ENCODE measurements around the gene UPF1. TPM values are rescaled to one million over a fixed set of nuclear protein-coding genes. Genes with fewer than 3 reads are reported as not detected.

Gene UPF1
- total RNA-seq, 2 donors from 2014 or later: 38.9 to 59.0 TPM

DNA sequence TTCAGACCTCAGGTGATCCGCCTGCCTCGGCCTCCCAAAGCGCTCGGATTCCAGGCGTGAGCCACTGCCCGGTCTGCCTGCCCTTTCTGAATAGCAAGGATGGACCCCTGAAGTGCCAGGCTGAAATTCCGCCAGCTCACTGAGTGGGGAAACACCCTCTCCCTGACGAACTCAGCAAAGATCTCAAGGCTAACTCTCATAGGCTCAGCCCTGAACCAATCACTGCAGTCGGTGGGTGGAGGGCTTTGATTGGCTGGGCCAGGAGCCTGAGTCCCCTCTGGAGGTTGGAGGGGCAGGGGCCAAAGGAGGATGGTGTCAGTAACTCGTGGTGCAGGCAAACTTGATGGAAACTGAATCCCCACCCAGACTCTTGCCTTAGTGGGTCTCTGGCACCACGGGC is 29.4 kb upstream of the UPF1 start:
- no peak overlapping the region for H3K27ac ChIP-seq
- intact Hi-C loops (cut with DNase I): no loop called here
- TF ChIP-seq, protein P1, sequence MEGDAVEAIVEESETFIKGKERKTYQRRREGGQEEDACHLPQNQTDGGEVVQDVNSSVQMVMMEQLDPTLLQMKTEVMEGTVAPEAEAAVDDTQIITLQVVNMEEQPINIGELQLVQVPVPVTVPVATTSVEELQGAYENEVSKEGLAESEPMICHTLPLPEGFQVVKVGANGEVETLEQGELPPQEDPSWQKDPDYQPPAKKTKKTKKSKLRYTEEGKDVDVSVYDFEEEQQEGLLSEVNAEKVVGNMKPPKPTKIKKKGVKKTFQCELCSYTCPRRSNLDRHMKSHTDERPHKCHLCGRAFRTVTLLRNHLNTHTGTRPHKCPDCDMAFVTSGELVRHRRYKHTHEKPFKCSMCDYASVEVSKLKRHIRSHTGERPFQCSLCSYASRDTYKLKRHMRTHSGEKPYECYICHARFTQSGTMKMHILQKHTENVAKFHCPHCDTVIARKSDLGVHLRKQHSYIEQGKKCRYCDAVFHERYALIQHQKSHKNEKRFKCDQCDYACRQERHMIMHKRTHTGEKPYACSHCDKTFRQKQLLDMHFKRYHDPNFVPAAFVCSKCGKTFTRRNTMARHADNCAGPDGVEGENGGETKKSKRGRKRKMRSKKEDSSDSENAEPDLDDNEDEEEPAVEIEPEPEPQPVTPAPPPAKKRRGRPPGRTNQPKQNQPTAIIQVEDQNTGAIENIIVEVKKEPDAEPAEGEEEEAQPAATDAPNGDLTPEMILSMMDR (IDR thresholded peaks at IDR 0.05): no peak
- TF ChIP-seq POLR2A (IDR thresholded peaks at IDR 0.05): no peak
- no peaks in the 10 kb centered on the region for H3K27me3 ChIP-seq
- WGBS, 2 donors: 70 to 78% methylated on average over 9 to 11 of the region's 11 CpGs
- H3K4me3 ChIP-seq: no peak overlapping the region
- ATAC-seq (no peak), DNase-seq (no peak)
- H3K4me1 ChIP-seq: no peaks in the 10 kb centered on the region
- no peaks in the 10 kb centered on the region for H3K9me3 ChIP-seq
- no peaks in the 10 kb centered on the region for H3K36me3 ChIP-seq (replicated peaks in 1 of 2; ENCODE audit: insufficient read depth in 1 of 2, low read depth in 2 of 2)

- H3K4me3 ChIP-seq: no peak overlapping the region
- no peak for DNase-seq
- no peak for TF ChIP-seq POLR2A (IDR thresholded peaks at IDR 0.05)
- TF ChIP-seq, protein P1 (IDR thresholded peaks at IDR 0.05): no peak
- no peaks in the 10 kb centered on the region for H3K9me3 ChIP-seq
- H3K27ac ChIP-seq: no peak overlapping the region
- H3K27me3 ChIP-seq: no peaks in the 10 kb centered on the region
- intact Hi-C loops (cut with DNase I): no loop called here
- 91% methylated on average over 5 of the region's 5 CpGs for WGBS, 2 donors
- no peak for ATAC-seq
- no peaks in the 10 kb centered on the region for H3K4me1 ChIP-seq
- H3K36me3 ChIP-seq (replicated peaks in 1 of 2; ENCODE audit: insufficient read depth in 1 of 2, low read depth in 2 of 2): no peaks in the 10 kb centered on the region
Observed at GRCh38 chr19:18803550-18804138, 28.1 kb upstream of the UPF1 start.

DNA sequence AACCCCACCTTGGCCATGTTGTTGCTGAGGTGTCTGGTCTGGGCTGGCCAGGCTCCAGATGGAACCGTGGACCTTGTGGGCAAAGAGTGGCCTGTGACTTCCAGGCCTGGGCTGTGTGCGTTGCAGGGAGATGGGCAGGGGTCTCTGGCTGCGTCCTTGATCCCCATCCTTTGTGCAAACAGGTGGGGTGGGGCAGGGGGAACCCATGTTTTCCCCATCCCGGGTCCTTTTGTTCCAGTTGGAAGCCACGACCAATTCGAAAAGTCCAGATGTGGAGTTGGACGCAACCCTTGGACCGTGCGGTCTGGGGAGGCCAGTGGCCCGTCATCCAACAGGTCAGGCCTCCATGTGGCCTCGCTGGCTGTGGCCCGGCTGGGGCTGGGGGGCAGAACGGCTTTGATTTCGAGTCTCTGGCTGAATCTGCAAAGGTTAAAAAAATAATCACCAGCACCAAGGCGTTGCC is 27.6 kb upstream of the UPF1 start:
- ATAC-seq (no peak), DNase-seq (no peak)
- H3K4me1 ChIP-seq: no peaks in the 10 kb centered on the region
- no peaks in the 10 kb centered on the region for H3K27me3 ChIP-seq
- TF ChIP-seq, protein P1 (IDR thresholded peaks at IDR 0.05): no peak
- no peak for TF ChIP-seq POLR2A (IDR thresholded peaks at IDR 0.05)
- intact Hi-C loops (cut with DNase I): no loop called here
- no peak overlapping the region for H3K4me3 ChIP-seq
- no peak overlapping the region for H3K27ac ChIP-seq
- 67 to 89% methylated on average over 1 to 15 of the region's 15 CpGs for WGBS, 2 donors
- H3K36me3 ChIP-seq (replicated peaks in 1 of 2; ENCODE audit: insufficient read depth in 1 of 2, low read depth in 2 of 2): no peaks in the 10 kb centered on the region
- H3K9me3 ChIP-seq: no peaks in the 10 kb centered on the region

GRCh38 chr19:18804643-18805042 is 27.1 kb upstream of the UPF1 start:
- 86 to 88% methylated on average over 1 to 7 of the region's 8 CpGs for WGBS, 2 donors
- TF ChIP-seq, protein P1 (IDR thresholded peaks at IDR 0.05): no peak
- no peak for TF ChIP-seq POLR2A (IDR thresholded peaks at IDR 0.05)
- intact Hi-C loops (cut with DNase I): no loop called here

GRCh38 chr19:18807861-18808331 is 23.9 kb upstream of the UPF1 start:
- Histone ChIP-seq H3K36me3 (replicated peaks in 1 of 2; ENCODE audit: insufficient read depth in 1 of 2, low read depth in 2 of 2) (no peaks in the 10 kb centered on the region), H3K27me3 (no peaks in the 10 kb centered on the region), H3K9me3 (no peaks in the 10 kb centered on the region), H3K27ac (no peak overlapping the region), H3K4me1 (no peaks in the 10 kb centered on the region), H3K4me3 (no peak overlapping the region)
- WGBS, 2 donors: 69 to 82% methylated on average over 13 to 19 of the region's 19 CpGs
- intact Hi-C loops (cut with DNase I): no loop called here
- TF ChIP-seq POLR2A (IDR thresholded peaks at IDR 0.05): no peak
- TF ChIP-seq, protein P1 (IDR thresholded peaks at IDR 0.05): no peak
- no peak for DNase-seq
- no peak for ATAC-seq

More at GRCh38 chr19:18804643-18805042, 27.1 kb upstream of the UPF1 start:
- Histone ChIP-seq H3K4me3 (no peak overlapping the region), H3K4me1 (no peaks in the 10 kb centered on the region), H3K27ac (no peak overlapping the region), H3K27me3 (no peaks in the 10 kb centered on the region), H3K9me3 (no peaks in the 10 kb centered on the region), H3K36me3 (replicated peaks in 1 of 2; ENCODE audit: insufficient read depth in 1 of 2, low read depth in 2 of 2) (no peaks in the 10 kb centered on the region)
- DNase-seq (no peak), ATAC-seq (no peak)
